ENCODE measurements around the gene TLE1. TPM values are rescaled to one million over a fixed set of nuclear protein-coding genes. Genes with fewer than 3 reads are reported as not detected.
A peak's percentile ranks its signal among the peaks of the same experiment; 100 is the strongest.

The TLE1 gene
- total RNA-seq, 1 experiment from 2014 or later: 79.3 TPM

- no peak overlapping the region for H4K5ac ChIP-seq (ENCODE audit: insufficient read length, low read depth, low read length)
- H2BK12ac ChIP-seq (ENCODE audit: insufficient read length, low read depth, low read length): no peak overlapping the region
- H3K4ac ChIP-seq (ENCODE audit: low read depth, low read length): no peak overlapping the region
- Mint-ChIP-seq H3K9me3 (no peaks in the 10 kb centered on the region), H3K4me3 (no peak overlapping the region), H3K27me3 (ENCODE audit: low read depth) (no peaks in the 10 kb centered on the region), H3K27ac (peak overlapping the region in 1 of 3 experiments; percentile 71; a peak in 1 of 7 replicates), H3K4me1 (peaks cover 38 to 44% of the 10 kb centered on the region in 2 experiments), H3K36me3 (ENCODE audit: insufficient read depth in 1 of 3, low read depth in 3 of 3) (peaks cover 34 to 54% (median 52%) of the 10 kb centered on the region in 3 experiments; a peak in 6 of 7 replicates)
- no peaks in the 10 kb centered on the region; the same call in 1 of the 2 replicates for H3K79me2 ChIP-seq (ENCODE audit: insufficient read depth, low read length)
- H2BK120ac ChIP-seq (ENCODE audit: low read depth, low read length, poor library complexity, severe bottlenecking): no peak overlapping the region
- peaks cover 14% of the 10 kb centered on the region; the same call in 1 of the 2 replicates for H3K4me1 ChIP-seq (ENCODE audit: insufficient read depth, low read length)
- WGBS (ENCODE audit: extremely low coverage, insufficient read length, low lambda C conversion rate): no CpG with 5 or more reads among the region's 3 CpGs
- H4K8ac ChIP-seq (replicated peaks; ENCODE audit: insufficient read length, low read depth, low read length): no peak overlapping the region
- H2AK5ac ChIP-seq (ENCODE audit: insufficient read length, low read length): no peak overlapping the region
- no peak overlapping the region for H3K4me2 ChIP-seq (ENCODE audit: insufficient read depth, insufficient read length, low read length)
- no peak overlapping the region for H3K14ac ChIP-seq (ENCODE audit: insufficient read depth, low read length)
- no peak overlapping the region for H3T11ph ChIP-seq (ENCODE audit: low read length)
- H3K9ac ChIP-seq (ENCODE audit: extremely low read depth, insufficient read length, low read length): no peak overlapping the region
- H2BK5ac ChIP-seq (ENCODE audit: insufficient read length, low read length): no peak overlapping the region
- H3K9me3 ChIP-seq (ENCODE audit: control insufficient read depth, low read depth, low read length): no peaks in the 10 kb centered on the region
- H2BK15ac ChIP-seq (ENCODE audit: low read depth, low read length): no peak overlapping the region
- H3K27me3 ChIP-seq (ENCODE audit: insufficient read depth, low read length): no peaks in the 10 kb centered on the region
- no peak for DNase-seq
- no peaks in the 10 kb centered on the region for H3K79me1 ChIP-seq (ENCODE audit: insufficient read depth, low read depth, low read length, poor library complexity, severe bottlenecking)
- no peak overlapping the region for H3K56ac ChIP-seq (ENCODE audit: insufficient read length, low read depth, low read length)
- no peak overlapping the region for H3K23ac ChIP-seq (ENCODE audit: insufficient read length, low read depth, low read length)
- H2BK20ac ChIP-seq (ENCODE audit: low read depth, low read length, poor library complexity, severe bottlenecking): no peak overlapping the region
- H4K91ac ChIP-seq (ENCODE audit: insufficient read length, low read depth, low read length): no peak overlapping the region
- H2AFZ ChIP-seq (ENCODE audit: low read length): no peak overlapping the region
- H3K27ac ChIP-seq (ENCODE audit: insufficient read length, low read depth, low read length): no peak overlapping the region
- no peaks in the 10 kb centered on the region for H3K23me2 ChIP-seq (ENCODE audit: insufficient read length, low read depth, low read length, poor library complexity, severe bottlenecking)
- H4K20me1 ChIP-seq (ENCODE audit: control insufficient read depth, insufficient read depth, insufficient read length): no peaks in the 10 kb centered on the region
- no peak overlapping the region for H3K18ac ChIP-seq (ENCODE audit: insufficient read length, low read depth, low read length)
- TF ChIP-seq CTCF (conservative IDR thresholded peaks at IDR 0.05): no peak
Measured at GRCh38 chr9:81619353-81620001, 69.9 kb downstream of the TLE1 start.
